DOHH2 (cell line): ENCODE measurements around the gene LEPR.

ENCODE experiments used
- EZH2phosphoT487 ChIP-seq: fragments of 200-600 bp; sonication (generic); IDR thresholded peaks from 2 replicates; pipeline ENCODE4 v1.6.1; 2017; ENCODE audit warnings: borderline replicate concordance, mild to moderate bottlenecking, antibody characterized with exemption, low read length, moderate library complexity, mixed read lengths
- TF ChIP-seq, protein P1 (sequence below): fragments of 200-600 bp; sonication (generic); IDR thresholded peaks from one replicate; pipeline ENCODE4 v1.5.1; 2014; ENCODE audit warnings: antibody characterized with exemption, mild to moderate bottlenecking, low read depth, low read length; ENCODE audit not compliant: poor library complexity, severe bottlenecking

DNA sequence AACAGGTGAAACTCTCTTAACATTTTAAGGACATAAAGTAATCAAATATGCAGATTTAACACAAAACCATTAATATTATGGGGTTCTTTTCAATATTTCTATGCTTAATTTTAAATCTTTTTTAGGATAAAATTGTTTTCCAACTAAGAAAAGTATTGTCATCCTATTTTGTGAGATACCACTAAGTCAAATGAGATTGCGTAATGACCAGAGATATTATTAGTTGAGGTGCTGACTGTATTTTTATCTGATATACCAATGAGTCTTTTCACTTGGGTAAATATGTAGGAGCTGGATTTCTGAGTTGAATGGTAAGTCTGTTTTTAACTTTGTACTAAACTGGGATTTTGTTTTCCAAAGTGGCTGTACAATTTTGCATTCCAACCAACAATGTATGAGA lies 25.4 kb downstream of the LEPR start:
- TF ChIP-seq, protein P1, sequence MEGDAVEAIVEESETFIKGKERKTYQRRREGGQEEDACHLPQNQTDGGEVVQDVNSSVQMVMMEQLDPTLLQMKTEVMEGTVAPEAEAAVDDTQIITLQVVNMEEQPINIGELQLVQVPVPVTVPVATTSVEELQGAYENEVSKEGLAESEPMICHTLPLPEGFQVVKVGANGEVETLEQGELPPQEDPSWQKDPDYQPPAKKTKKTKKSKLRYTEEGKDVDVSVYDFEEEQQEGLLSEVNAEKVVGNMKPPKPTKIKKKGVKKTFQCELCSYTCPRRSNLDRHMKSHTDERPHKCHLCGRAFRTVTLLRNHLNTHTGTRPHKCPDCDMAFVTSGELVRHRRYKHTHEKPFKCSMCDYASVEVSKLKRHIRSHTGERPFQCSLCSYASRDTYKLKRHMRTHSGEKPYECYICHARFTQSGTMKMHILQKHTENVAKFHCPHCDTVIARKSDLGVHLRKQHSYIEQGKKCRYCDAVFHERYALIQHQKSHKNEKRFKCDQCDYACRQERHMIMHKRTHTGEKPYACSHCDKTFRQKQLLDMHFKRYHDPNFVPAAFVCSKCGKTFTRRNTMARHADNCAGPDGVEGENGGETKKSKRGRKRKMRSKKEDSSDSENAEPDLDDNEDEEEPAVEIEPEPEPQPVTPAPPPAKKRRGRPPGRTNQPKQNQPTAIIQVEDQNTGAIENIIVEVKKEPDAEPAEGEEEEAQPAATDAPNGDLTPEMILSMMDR, result no peak
- no peak for TF ChIP-seq EZH2phosphoT487
